HepG2 (cell line): ENCODE measurements around the gene SMAD1. TPM values are rescaled to one million over a fixed set of nuclear protein-coding genes. Genes with fewer than 3 reads are reported as not detected.
"Not testable (repeated sequence)": the region's sequence is repeated elsewhere in the genome, so short reads cannot be mapped to it uniquely, and the experiment has no call there.

ENCODE experiments used
- ATAC-seq: fragments of 200-7000 bp; cut with Tn5 transposase; 3 replicates; pipeline ENCODE4 v1.9.1; 2020; ENCODE audit warnings: mild to moderate bottlenecking, moderate library complexity
- BruUV-seq: library from RNA; stranded (reverse); fragments of 400-500 nt; replicated peaks from 2 replicates; lab custom pipeline; 2021; lab: Mats Ljungman, UMichigan
- CTCF ChIA-PET: fragments of 300-600 bp; formaldehyde crosslinking; extraction: SDS; loops from one replicate; lab custom pipeline; 2021; ENCODE audit warnings: low total read pairs, inconsistent platforms, low intra/inter-chr PET ratio; lab: Yijun Ruan, JAX
- POLR2A ChIA-PET: fragments of 350-600 bp; sonication (Branson Sonifier 250); formaldehyde crosslinking; loops from one replicate; lab custom pipeline; 2020; ENCODE audit warnings: antibody characterized with exemption, inconsistent platforms; lab: Yijun Ruan, JAX
- DNase-seq: peaks from one replicate; pipeline ENCODE4 v3.0.0-alpha.2; 2015; ENCODE audit warnings: low spot score
- FAIRE-seq: peaks from 3 replicates; lab custom pipeline; 2011; peaks lifted over from hg19 to GRCh38; lab: Jason Lieb, UNC
- H2AFZ ChIP-seq: one replicate; pipeline ENCODE4 v1.6.1; 2011; ENCODE audit warnings: low read length, inconsistent platforms
- H3K27ac ChIP-seq: fragments of 300-600 bp; 3 replicates; pipeline ENCODE4 v1.8.0; 2011; ENCODE audit warnings: mixed run types, mild to moderate bottlenecking, mixed read lengths, low read length, inconsistent platforms; ENCODE audit not compliant: insufficient read depth; ENCODE audit errors: extremely low read length
- H3K27me3 ChIP-seq, 2 experiments: fragments of 200-600 bp in 1 of 2; 2 replicates in 1 of 2; 3 replicates in 1 of 2; pipeline versions ENCODE4 v1.6.0 to v1.8.0; 2011; ENCODE audit warnings: low read length in 2 of 2, mild to moderate bottlenecking in 2 of 2, moderate library complexity in 2 of 2, inconsistent platforms in 1 of 2; ENCODE audit not compliant: insufficient read depth in 2 of 2, control insufficient read depth in 1 of 2
- H3K36me3 ChIP-seq, 2 experiments: fragments of 200-600 bp in 1 of 2; replicated peaks in 1 of 2; 2 replicates in 1 of 2; 3 replicates in 1 of 2; pipeline versions ENCODE4 v1.5.1 to v1.8.0; 2011; ENCODE audit warnings: low read length in 2 of 2, inconsistent platforms in 1 of 2; ENCODE audit not compliant: insufficient read depth in 2 of 2, control insufficient read depth in 1 of 2
- H3K4me1 ChIP-seq: 2 replicates; pipeline ENCODE4 v1.5.1; 2012; ENCODE audit warnings: low read length, inconsistent platforms; ENCODE audit not compliant: insufficient read depth
- H3K4me2 ChIP-seq: 2 replicates; pipeline ENCODE4 v1.6.0; 2011; ENCODE audit warnings: low read depth, low read length, inconsistent platforms
- H3K4me3 ChIP-seq, 3 experiments: fragments of 200-600 bp in 1 of 3; sonication (generic), shearing (Covaris generic) in 1 of 3; replicated peaks in 1 of 3; 2 replicates each; pipeline ENCODE4 v1.5.1; 2011 to 2016; ENCODE audit warnings: low read length in 3 of 3, inconsistent platforms in 2 of 3, low read depth in 2 of 3, mild to moderate bottlenecking in 2 of 3, control low read depth in 1 of 3, mixed read lengths in 1 of 3; ENCODE audit not compliant: insufficient read depth in 1 of 3
- H3K79me2 ChIP-seq: one replicate; pipeline ENCODE4 v1.6.1; 2011; ENCODE audit warnings: low read length, inconsistent platforms; ENCODE audit not compliant: insufficient read depth
- H3K9ac ChIP-seq: 2 replicates; pipeline ENCODE4 v1.6.0; 2011; ENCODE audit warnings: mild to moderate bottlenecking, low read depth, low read length, inconsistent platforms; ENCODE audit not compliant: insufficient read depth
- H3K9me3 ChIP-seq: 2 replicates; pipeline ENCODE4 v1.5.1; 2012; ENCODE audit warnings: mild to moderate bottlenecking, low read length
- H4K20me1 ChIP-seq: 2 replicates; pipeline ENCODE4 v1.6.0; 2011; ENCODE audit warnings: inconsistent platforms, mild to moderate bottlenecking, low read length, moderate library complexity; ENCODE audit not compliant: insufficient read depth
- MBD4 ChIP-seq: IDR thresholded peaks from 2 replicates; pipeline ENCODE4 v1.6.1; 2012; ENCODE audit warnings: low read length, inconsistent platforms, borderline replicate concordance
- NR2C2 ChIP-seq: sonication (generic); formaldehyde crosslinking; IDR thresholded peaks from 2 replicates; pipeline ENCODE4 v1.4.0; 2020; ENCODE audit warnings: missing genetic modification reagents, mild to moderate bottlenecking, moderate library complexity, borderline replicate concordance
- RAD51 ChIP-seq: fragments of 450-650 bp; IDR thresholded peaks from 2 replicates; pipeline ENCODE4 v1.6.1; 2016; ENCODE audit warnings: borderline replicate concordance
- SNRNP70 ChIP-seq: fragments of 200-400 bp; formaldehyde crosslinking; IDR thresholded peaks from 2 replicates; pipeline ENCODE4 v1.6.1; 2017; ENCODE audit warnings: mild to moderate bottlenecking, low read depth, low read length, moderate library complexity
- ZNF121 ChIP-seq: sonication (generic); formaldehyde crosslinking; IDR thresholded peaks from 2 replicates; pipeline ENCODE4 v1.5.0; 2020; ENCODE audit warnings: mild to moderate bottlenecking, missing genetic modification reagents
- ZNF513 ChIP-seq: sonication (generic); formaldehyde crosslinking; conservative IDR thresholded peaks from 2 replicates; pipeline ENCODE4 v1.5.0; 2020; ENCODE audit warnings: missing genetic modification reagents
- ZNF589 ChIP-seq: sonication (generic); formaldehyde crosslinking; conservative IDR thresholded peaks from 2 replicates; pipeline ENCODE4 v1.8.0; 2022; ENCODE audit warnings: mild to moderate bottlenecking, moderate library complexity, missing genetic modification reagents
- ZNF781 ChIP-seq: sonication (generic); formaldehyde crosslinking; IDR thresholded peaks from 2 replicates; pipeline ENCODE4 v1.5.1; 2020; ENCODE audit warnings: borderline replicate concordance, mild to moderate bottlenecking, missing genetic modification reagents; ENCODE audit errors: not compliant biosample characterization
- WGBS: methylation state at CpG from one replicate; pipeline ENCODE4 v1.1.6; 2017; ENCODE audit warnings: low lambda C conversion rate; 5-methylcytosine and 5-hydroxymethylcytosine counted together
- in situ Hi-C: cut with HindIII; loops from 2 replicates; pipeline ENCODE4 v1.10.0; 2017; ENCODE audit warnings: low pct_unique_long_range_greater_than_20kb; ENCODE audit not compliant: extremely low pct_ligation_motif_present
- intact Hi-C: fragments of 100-400 bp; cut with micrococcal nuclease; formaldehyde crosslinking; loops from one replicate; pipeline ENCODE4 v1.10.0; 2022; ENCODE audit not compliant: unreplicated experiment
- polyA plus RNA-seq, 8 experiments: library from polyadenylated mRNA; depleted of rRNA in 3 of 8; stranded (reverse) in 7 of 8; unstranded in 1 of 8; fragments of >200 nt; fragmentation: Illumina TruSeq in 4 of 8; extraction: Trizol in 4 of 8; gene quantifications; 2 replicates each; pipeline versions ENCODE4 v1.2.1 to v1.2.3, GENCODE V29; 2011 to 2016; ENCODE audit warnings: low read depth in 4 of 8, missing spikeins in 1 of 8, mixed read lengths in 1 of 8; ENCODE audit not compliant: insufficient read depth in 1 of 8
- total RNA-seq, 5 experiments: library from RNA; depleted of rRNA; stranded (reverse); fragments of >200 nt; fragmentation: Illumina TruSeq; extraction: Trizol; gene quantifications; 2 replicates each; pipeline ENCODE4 v1.2.3, GENCODE V29; 2016; ENCODE audit warnings: low read depth in 1 of 5
- TF ChIP-seq, protein P1 (sequence below): sonication (generic); formaldehyde crosslinking; IDR thresholded peaks from 2 replicates; pipeline ENCODE4 v1.4.0; 2020; ENCODE audit warnings: missing genetic modification reagents

Gene SMAD1
- total and polyA plus RNA-seq, 2 of the 13 experiments (the other 11 are each of a cell fraction or from before 2014, with no cell fraction given): 12.7 to 16.6 TPM

- H3K4me3 ChIP-seq, in situ Hi-C loops, H3K9ac ChIP-seq, H4K20me1 ChIP-seq, DNase-seq, H3K79me2 ChIP-seq, H3K36me3 ChIP-seq, CTCF ChIA-PET, H3K4me1 ChIP-seq, H3K27ac ChIP-seq, FAIRE-seq, BruUV-seq, intact Hi-C loops, H3K9me3 ChIP-seq, POLR2A ChIA-PET, H3K4me2 ChIP-seq, H3K27me3 ChIP-seq, H2AFZ ChIP-seq, ATAC-seq: not testable (repeated sequence)
- WGBS: 82% methylated on average over 3 of the region's 3 CpGs
- TF ChIP-seq ZNF121 (CRISPR knock-in tag): peak; percentile 54
These were observed 51.8 kb downstream of the SMAD1 start for GRCh38 chr4:145533415-145533814.

- H3K4me3 ChIP-seq: no peak overlapping the region
- 100% methylated on average over 1 of the region's 1 CpG for WGBS
- no peak for DNase-seq
- no peaks in the 10 kb centered on the region for H3K4me1 ChIP-seq
- ChIA-PET POLR2A (no interaction called here), CTCF (no interaction called here)
- no peaks in the 10 kb centered on the region for H3K79me2 ChIP-seq
- no peaks in the 10 kb centered on the region for H4K20me1 ChIP-seq
- H2AFZ ChIP-seq: no peak overlapping the region
- in situ Hi-C loops (no loop called here), intact Hi-C loops (no loop called here)
- H3K27ac ChIP-seq: no peak overlapping the region
- BruUV-seq: no TSS peak
- no peak overlapping the region for H3K4me2 ChIP-seq
- no peaks in the 10 kb centered on the region for H3K9me3 ChIP-seq
- FAIRE-seq: no peak
- no peaks in the 10 kb centered on the region for H3K27me3 ChIP-seq
- H3K9ac ChIP-seq: no peak overlapping the region
- H3K36me3 ChIP-seq: no peaks in the 10 kb centered on the region
- ATAC-seq: no peak
- TF ChIP-seq, protein P1, sequence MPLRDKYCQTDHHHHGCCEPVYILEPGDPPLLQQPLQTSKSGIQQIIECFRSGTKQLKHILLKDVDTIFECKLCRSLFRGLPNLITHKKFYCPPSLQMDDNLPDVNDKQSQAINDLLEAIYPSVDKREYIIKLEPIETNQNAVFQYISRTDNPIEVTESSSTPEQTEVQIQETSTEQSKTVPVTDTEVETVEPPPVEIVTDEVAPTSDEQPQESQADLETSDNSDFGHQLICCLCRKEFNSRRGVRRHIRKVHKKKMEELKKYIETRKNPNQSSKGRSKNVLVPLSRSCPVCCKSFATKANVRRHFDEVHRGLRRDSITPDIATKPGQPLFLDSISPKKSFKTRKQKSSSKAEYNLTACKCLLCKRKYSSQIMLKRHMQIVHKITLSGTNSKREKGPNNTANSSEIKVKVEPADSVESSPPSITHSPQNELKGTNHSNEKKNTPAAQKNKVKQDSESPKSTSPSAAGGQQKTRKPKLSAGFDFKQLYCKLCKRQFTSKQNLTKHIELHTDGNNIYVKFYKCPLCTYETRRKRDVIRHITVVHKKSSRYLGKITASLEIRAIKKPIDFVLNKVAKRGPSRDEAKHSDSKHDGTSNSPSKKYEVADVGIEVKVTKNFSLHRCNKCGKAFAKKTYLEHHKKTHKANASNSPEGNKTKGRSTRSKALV (CRISPR knock-in tag): no peak
- TF ChIP-seq MBD4 (no peak), ZNF589 (no peak), NR2C2 (no peak), SNRNP70 (no peak), RAD51 (no peak), ZNF513 (CRISPR knock-in tag) (no peak), ZNF781 (CRISPR knock-in tag) (no peak)
These were observed 52.3 kb downstream of the SMAD1 start for GRCh38 chr4:145533961-145534360.
